Stimulated activated CD8-positive, alpha-beta memory T cell treated with anti-CD3 and anti-CD28 coated beads, Interleukin-12 subunit alpha, Interleukin-12 subunit beta, amount 100 ng/mL, for 24 hours (primary cell): Measurements from ENCODE around the gene CDV3.

Experiments used
- DNase-seq: peaks from one replicate; pipeline ENCODE4 v3.0.0-alpha.2; 2020; ENCODE audit errors: extremely low read depth

CDV3 gene

GRCh38 chr3:133606342-133606741, 32.9 kb downstream of the CDV3 start:
- DNase-seq = no peak

- DNase-seq = no peak
These were observed 33.4 kb downstream of the CDV3 start for GRCh38 chr3:133606902-133607301.

GRCh38 chr3:133607816-133608215, 34.3 kb downstream of the CDV3 start:
- DNase-seq = no peak

- DNase-seq = no peak
These were observed 34.9 kb downstream of the CDV3 start for GRCh38 chr3:133608388-133608787.

GRCh38 chr3:133610031-133610430, 36.5 kb downstream of the CDV3 start:
- DNase-seq = no peak

GRCh38 chr3:133611534-133611933, 38.0 kb downstream of the CDV3 start:
- DNase-seq = no peak

GRCh38 chr3:133620066-133620784, 46.7 kb downstream of the CDV3 start:
- DNase-seq = no peak

- DNase-seq = no peak
These were observed 54.3 kb downstream of the CDV3 start for GRCh38 chr3:133627789-133628188.

GRCh38 chr3:133629146-133629545, 55.7 kb downstream of the CDV3 start:
- DNase-seq = no peak

- DNase-seq = no peak
These were observed 60.0 kb downstream of the CDV3 start for GRCh38 chr3:133633439-133633838.
